ENCODE data around the gene CMTM4.

CMTM4 gene

DNA sequence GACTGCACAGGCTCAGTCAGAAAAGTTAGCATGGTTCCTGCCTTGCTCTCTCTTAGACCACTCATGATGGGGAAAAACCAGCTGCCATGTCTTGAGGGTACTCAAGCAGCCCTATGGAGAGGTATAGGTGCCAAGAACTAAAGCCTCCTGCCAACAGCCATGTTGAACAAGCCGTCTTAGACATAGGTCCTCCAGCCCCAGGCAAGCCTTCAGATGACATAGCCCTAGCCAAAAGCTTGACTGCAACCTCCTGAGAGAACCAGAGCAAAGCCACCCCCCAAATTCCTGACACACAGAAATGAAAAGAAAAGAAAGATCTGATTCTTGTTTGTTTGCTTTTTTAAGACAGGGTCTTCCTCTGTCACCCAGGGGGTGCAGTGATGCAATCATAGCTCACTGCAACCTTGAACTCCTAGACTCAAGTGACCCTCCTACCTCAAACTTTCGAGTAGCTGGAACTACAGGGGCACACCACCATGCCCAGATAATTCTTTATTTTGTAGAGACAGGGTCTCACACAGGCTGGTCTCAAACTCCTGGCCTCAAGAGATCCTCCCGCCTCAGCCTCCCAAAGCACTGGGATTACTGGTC lies 55.7 kb downstream of the CMTM4 start:
- no peak for ATAC-seq
- TF ChIP-seq, protein P1, sequence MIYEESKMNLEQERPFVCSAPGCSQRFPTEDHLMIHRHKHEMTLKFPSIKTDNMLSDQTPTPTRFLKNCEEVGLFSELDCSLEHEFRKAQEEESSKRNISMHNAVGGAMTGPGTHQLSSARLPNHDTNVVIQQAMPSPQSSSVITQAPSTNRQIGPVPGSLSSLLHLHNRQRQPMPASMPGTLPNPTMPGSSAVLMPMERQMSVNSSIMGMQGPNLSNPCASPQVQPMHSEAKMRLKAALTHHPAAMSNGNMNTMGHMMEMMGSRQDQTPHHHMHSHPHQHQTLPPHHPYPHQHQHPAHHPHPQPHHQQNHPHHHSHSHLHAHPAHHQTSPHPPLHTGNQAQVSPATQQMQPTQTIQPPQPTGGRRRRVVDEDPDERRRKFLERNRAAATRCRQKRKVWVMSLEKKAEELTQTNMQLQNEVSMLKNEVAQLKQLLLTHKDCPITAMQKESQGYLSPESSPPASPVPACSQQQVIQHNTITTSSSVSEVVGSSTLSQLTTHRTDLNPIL (CRISPR knock-in tag; IDR thresholded peaks at IDR 0.05; ENCODE audit: low read depth), result no peak
- TF ChIP-seq ZFP3 (CRISPR knock-in tag; IDR thresholded peaks at IDR 0.05) (no peak), PPARA (CRISPR knock-in tag; IDR thresholded peaks at IDR 0.05; ENCODE audit: borderline replicate concordance) (no peak), ARNTL (CRISPR knock-in tag; IDR thresholded peaks at IDR 0.05; ENCODE audit: borderline replicate concordance, low read depth) (no peak), RARB (CRISPR knock-in tag; IDR thresholded peaks at IDR 0.05) (no peak), BACH2 (CRISPR knock-in tag; IDR thresholded peaks at IDR 0.05; ENCODE audit: borderline replicate concordance) (no peak), ISL1 (CRISPR knock-in tag; IDR thresholded peaks at IDR 0.05) (no peak), ZFP30 (CRISPR knock-in tag; IDR thresholded peaks at IDR 0.05) (no peak), TCF4 (CRISPR knock-in tag; IDR thresholded peaks at IDR 0.05; ENCODE audit: borderline replicate concordance) (no peak), OSR1 (CRISPR knock-in tag; IDR thresholded peaks at IDR 0.05) (no peak), TOX (CRISPR knock-in tag; IDR thresholded peaks at IDR 0.05; ENCODE audit: borderline replicate concordance) (no peak), ZNF8 (CRISPR knock-in tag; IDR thresholded peaks at IDR 0.05) (no peak), SNAI2 (CRISPR knock-in tag; IDR thresholded peaks at IDR 0.05) (no peak)
- TF ChIP-seq, protein P2, sequence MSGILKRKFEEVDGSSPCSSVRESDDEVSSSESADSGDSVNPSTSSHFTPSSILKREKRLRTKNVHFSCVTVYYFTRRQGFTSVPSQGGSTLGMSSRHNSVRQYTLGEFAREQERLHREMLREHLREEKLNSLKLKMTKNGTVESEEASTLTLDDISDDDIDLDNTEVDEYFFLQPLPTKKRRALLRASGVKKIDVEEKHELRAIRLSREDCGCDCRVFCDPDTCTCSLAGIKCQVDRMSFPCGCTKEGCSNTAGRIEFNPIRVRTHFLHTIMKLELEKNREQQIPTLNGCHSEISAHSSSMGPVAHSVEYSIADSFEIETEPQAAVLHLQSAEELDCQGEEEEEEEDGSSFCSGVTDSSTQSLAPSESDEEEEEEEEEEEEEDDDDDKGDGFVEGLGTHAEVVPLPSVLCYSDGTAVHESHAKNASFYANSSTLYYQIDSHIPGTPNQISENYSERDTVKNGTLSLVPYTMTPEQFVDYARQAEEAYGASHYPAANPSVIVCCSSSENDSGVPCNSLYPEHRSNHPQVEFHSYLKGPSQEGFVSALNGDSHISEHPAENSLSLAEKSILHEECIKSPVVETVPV (CRISPR knock-in tag; IDR thresholded peaks at IDR 0.05), result no peak
- TF ChIP-seq, protein P3, sequence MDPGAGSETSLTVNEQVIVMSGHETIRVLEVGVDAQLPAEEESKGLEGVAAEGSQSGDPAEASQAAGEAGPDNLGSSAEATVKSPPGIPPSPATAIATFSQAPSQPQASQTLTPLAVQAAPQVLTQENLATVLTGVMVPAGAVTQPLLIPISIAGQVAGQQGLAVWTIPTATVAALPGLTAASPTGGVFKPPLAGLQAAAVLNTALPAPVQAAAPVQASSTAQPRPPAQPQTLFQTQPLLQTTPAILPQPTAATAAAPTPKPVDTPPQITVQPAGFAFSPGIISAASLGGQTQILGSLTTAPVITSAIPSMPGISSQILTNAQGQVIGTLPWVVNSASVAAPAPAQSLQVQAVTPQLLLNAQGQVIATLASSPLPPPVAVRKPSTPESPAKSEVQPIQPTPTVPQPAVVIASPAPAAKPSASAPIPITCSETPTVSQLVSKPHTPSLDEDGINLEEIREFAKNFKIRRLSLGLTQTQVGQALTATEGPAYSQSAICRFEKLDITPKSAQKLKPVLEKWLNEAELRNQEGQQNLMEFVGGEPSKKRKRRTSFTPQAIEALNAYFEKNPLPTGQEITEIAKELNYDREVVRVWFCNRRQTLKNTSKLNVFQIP (CRISPR knock-in tag; IDR thresholded peaks at IDR 0.05; ENCODE audit: borderline replicate concordance, low read depth), result no peak
- TF ChIP-seq, protein P4, sequence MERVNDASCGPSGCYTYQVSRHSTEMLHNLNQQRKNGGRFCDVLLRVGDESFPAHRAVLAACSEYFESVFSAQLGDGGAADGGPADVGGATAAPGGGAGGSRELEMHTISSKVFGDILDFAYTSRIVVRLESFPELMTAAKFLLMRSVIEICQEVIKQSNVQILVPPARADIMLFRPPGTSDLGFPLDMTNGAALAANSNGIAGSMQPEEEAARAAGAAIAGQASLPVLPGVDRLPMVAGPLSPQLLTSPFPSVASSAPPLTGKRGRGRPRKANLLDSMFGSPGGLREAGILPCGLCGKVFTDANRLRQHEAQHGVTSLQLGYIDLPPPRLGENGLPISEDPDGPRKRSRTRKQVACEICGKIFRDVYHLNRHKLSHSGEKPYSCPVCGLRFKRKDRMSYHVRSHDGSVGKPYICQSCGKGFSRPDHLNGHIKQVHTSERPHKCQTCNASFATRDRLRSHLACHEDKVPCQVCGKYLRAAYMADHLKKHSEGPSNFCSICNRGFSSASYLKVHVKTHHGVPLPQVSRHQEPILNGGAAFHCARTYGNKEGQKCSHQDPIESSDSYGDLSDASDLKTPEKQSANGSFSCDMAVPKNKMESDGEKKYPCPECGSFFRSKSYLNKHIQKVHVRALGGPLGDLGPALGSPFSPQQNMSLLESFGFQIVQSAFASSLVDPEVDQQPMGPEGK (CRISPR knock-in tag; IDR thresholded peaks at IDR 0.05; ENCODE audit: borderline replicate concordance), result no peak
- TF ChIP-seq, protein P5, sequence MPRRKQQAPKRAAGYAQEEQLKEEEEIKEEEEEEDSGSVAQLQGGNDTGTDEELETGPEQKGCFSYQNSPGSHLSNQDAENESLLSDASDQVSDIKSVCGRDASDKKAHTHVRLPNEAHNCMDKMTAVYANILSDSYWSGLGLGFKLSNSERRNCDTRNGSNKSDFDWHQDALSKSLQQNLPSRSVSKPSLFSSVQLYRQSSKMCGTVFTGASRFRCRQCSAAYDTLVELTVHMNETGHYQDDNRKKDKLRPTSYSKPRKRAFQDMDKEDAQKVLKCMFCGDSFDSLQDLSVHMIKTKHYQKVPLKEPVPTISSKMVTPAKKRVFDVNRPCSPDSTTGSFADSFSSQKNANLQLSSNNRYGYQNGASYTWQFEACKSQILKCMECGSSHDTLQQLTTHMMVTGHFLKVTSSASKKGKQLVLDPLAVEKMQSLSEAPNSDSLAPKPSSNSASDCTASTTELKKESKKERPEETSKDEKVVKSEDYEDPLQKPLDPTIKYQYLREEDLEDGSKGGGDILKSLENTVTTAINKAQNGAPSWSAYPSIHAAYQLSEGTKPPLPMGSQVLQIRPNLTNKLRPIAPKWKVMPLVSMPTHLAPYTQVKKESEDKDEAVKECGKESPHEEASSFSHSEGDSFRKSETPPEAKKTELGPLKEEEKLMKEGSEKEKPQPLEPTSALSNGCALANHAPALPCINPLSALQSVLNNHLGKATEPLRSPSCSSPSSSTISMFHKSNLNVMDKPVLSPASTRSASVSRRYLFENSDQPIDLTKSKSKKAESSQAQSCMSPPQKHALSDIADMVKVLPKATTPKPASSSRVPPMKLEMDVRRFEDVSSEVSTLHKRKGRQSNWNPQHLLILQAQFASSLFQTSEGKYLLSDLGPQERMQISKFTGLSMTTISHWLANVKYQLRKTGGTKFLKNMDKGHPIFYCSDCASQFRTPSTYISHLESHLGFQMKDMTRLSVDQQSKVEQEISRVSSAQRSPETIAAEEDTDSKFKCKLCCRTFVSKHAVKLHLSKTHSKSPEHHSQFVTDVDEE (CRISPR knock-in tag; IDR thresholded peaks at IDR 0.05), result no peak

DNA sequence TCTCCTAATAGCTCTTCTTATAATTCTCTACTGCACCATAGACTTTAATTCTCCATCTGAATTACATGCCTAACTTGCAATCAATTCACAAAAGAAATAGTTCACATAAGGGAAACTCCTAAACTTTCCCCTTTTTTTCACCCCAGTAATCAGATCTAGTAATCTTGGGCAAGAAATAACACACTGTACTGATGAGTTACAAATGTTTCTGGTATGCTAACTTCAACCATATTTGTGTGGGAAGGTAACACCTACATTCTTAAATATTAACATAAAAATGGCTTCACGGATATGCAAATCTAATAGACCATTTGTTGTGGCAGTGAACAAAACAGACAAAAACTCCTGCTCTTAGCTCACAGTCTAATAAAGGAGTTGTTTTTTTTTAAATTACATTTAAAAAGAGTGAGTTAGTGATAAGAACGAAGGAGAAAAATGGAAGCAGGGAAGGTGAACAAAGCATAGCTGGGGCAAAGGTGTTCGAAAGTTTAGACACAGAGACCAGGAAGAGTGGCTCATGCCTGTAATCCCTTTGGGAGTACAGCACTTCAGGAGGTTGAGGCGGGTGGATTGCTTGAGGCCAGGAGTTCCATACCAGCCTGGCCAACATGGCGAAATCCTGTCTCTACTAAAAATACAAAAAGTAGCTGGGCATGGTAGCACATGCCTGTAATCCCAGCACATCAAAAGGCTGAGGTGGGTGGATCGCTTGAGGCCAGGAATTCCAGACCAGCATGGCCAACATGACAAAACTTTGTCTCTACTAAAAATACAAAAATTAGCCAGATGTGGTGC lies 57.3 kb downstream of the CMTM4 start:
- ATAC-seq, result no peak
- TF ChIP-seq, protein P2 (CRISPR knock-in tag; IDR thresholded peaks at IDR 0.05), result no peak
- TF ChIP-seq ZNF8 (CRISPR knock-in tag; IDR thresholded peaks at IDR 0.05), result no peak
- TF ChIP-seq, protein P1 (CRISPR knock-in tag; IDR thresholded peaks at IDR 0.05; ENCODE audit: low read depth), result no peak
- TF ChIP-seq, protein P4 (CRISPR knock-in tag; IDR thresholded peaks at IDR 0.05; ENCODE audit: borderline replicate concordance), result no peak
- no peak for TF ChIP-seq OSR1 (CRISPR knock-in tag; IDR thresholded peaks at IDR 0.05)
- no peak for TF ChIP-seq ISL1 (CRISPR knock-in tag; IDR thresholded peaks at IDR 0.05)
- TF ChIP-seq ARNTL (CRISPR knock-in tag; IDR thresholded peaks at IDR 0.05; ENCODE audit: borderline replicate concordance, low read depth), result no peak
- TF ChIP-seq ESRRG (CRISPR knock-in tag; IDR thresholded peaks at IDR 0.05), result no peak
- no peak for TF ChIP-seq ZNF70 (CRISPR knock-in tag; IDR thresholded peaks at IDR 0.05)
- no peak for TF ChIP-seq SNAI2 (CRISPR knock-in tag; IDR thresholded peaks at IDR 0.05)
- TF ChIP-seq TOX (CRISPR knock-in tag; IDR thresholded peaks at IDR 0.05; ENCODE audit: borderline replicate concordance), result no peak
- TF ChIP-seq BACH2 (CRISPR knock-in tag; IDR thresholded peaks at IDR 0.05; ENCODE audit: borderline replicate concordance), result no peak
- TF ChIP-seq ZFP3 (CRISPR knock-in tag; IDR thresholded peaks at IDR 0.05), result no peak
- no peak for TF ChIP-seq RARB (CRISPR knock-in tag; IDR thresholded peaks at IDR 0.05)
- no peak for TF ChIP-seq ZNF565 (CRISPR knock-in tag; conservative IDR thresholded peaks at IDR 0.05; ENCODE audit: low read depth)
